ENCODE measurements around the gene CHST4. TPM values are rescaled to one million over a fixed set of nuclear protein-coding genes. Genes with fewer than 3 reads are reported as not detected.
A peak's percentile ranks its signal among the peaks of the same experiment; 100 is the strongest.
"Not testable (repeated sequence)": the region's sequence is repeated elsewhere in the genome, so short reads cannot be mapped to it uniquely, and the experiment has no call there.

Gene CHST4
- total RNA-seq = not detected

DNA sequence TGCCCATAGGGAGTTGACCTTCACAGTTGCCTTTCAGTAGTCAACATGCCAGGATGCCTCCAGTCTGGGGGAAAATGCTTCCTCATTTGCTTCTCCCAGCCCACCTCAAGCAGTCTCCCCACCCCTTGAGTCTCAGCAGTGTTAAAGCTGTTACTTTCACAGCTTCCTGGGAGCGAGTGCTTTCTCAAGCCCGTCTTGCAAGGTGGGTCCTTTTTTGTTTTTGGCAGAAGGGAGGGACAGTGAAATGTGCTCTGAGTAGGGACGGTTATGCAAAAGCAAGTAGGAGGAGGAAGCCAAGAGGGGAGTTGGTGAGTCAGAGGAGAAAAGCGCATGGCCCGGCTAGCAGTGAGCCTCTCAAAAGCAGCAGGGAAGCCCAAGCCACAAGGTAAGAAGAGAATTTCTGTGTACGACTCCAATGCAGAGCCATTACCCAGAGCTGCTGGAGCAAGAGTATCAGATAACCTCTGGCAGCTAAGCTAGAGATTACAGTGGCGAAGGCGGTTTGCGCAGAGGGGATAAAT is at the start of gene CHST4:
Gene CHST4 (plus strand): TSS at position 316 of the 521 bp plus-strand sequence. CDS start 10,252 bp downstream, outside the sequence.
- no peak for FAIRE-seq
- DNase-seq (ENCODE audit: low spot score in 2 of 2) = no peak

GRCh38 chr16:71476457-71477124 is 49.6 kb upstream of the CHST4 start:
- FAIRE-seq = no peak
- DNase-seq (ENCODE audit: low spot score in 2 of 2) = no peak

DNA sequence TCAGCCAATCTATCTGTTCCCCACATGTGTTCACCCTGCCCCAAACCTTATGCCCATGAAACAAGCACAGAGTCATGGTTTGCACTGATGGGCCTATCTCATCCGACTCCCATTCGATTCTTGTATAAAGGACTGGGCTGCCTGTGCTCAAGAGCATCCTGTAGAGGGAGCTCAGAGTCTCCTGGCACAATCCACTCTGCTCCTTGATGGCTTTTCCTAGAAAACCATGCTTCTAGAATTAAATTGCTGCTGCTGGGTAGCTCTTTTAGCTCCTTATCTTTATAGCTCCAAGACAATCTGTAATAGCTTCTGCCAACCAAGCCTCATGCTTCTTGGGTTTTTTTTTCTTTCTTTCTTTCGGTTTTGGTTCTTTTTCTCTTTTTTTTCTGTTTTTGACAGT is 46.8 kb upstream of the CHST4 start:
- DNase-seq (ENCODE audit: low spot score in 2 of 2) (peak in 1 of 2 donors; percentile 20), FAIRE-seq (no peak)

DNA sequence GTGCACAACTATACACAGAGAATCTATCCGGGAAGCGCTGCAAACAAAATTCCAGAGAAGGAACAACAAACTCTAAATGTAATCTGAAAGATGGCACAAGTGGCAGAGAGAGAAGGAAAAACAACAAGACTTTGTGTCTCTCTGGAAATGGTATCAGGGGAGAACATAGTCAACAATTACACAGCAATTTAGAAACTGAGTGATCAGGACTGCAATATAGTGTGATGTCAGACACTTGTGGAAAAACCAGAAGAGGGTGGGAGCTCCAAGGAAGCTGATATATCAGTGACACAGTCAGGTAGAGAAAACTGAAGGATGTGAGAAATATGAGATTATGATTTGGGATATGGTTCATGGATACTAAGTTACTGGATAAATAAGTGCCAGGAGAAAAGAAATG is 45.3 kb upstream of the CHST4 start:
- DNase-seq (ENCODE audit: low spot score in 2 of 2) (no peak), FAIRE-seq (no peak)

GRCh38 chr16:71482569-71482968 is 43.7 kb upstream of the CHST4 start:
- no peak for DNase-seq (ENCODE audit: low spot score in 2 of 2)
- FAIRE-seq = no peak

DNA sequence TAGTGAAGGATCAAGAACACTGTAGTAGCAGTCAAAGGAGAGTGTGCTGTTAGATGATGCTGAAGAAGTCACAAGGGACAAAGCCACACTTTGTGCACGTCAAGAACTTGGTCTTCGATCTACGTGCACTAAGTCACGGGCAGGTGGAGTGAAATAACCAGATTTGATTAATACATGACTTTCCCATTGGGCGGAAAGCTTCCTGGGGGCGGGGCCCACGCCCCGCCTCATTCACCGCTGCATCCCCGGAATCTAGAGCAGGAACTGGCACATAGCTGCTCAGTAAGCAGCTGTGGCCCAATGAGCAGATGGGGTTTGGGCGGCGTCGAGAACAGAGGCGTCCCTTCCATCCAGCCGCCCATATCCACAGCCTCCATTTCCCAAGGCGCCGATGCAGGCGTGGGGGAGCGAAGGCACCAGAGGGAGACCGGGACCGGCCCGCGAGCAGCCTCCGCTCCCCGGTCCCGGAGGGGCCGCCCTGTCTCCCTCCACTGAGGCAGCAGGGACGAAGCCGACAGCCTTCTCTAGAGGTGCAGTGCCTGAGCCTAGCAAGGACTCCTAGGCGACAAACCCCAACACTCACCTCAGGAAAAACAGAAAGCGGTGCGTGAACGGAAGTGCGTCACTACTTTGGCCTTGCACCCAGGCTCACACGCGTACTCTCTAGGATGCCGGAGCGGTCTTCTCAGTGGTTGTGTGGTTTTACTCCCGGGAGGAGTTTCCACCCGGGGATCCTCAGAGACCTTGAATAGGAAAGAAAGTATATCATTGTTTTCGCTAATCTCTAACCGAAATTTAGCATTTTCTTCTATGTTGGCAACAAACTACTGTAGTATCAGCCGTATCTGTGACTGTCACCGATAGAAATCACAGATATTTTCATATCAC is 42.0 kb upstream of the CHST4 start:
- FAIRE-seq (peak; percentile 24), DNase-seq (ENCODE audit: low spot score in 2 of 2) (peak; percentile 71 to 81)

DNA sequence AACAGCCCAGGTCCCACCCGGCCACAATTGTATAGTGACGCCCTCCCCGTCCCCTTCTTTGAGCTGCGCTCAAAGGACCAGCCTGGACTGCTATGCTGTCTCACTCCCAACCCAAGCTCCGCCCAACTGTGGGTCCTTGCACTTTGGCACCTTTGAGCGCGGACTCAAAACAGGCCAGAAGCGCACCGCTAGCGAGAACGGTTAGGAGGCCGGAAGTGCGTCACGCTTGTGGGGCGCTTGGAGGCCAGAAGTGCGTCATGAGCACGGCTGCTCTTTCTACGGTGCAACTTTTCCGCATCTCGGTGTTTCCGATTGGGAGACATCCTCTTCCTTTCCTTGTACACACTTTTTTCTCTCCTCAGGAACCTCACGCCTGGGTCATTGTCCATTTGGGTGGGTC is 37.1 kb upstream of the CHST4 start, which contains the start of gene ZNF19:
Gene ZNF19 (minus strand): TSS at position 203 of the 400 bp plus-strand sequence. CDS start 7,210 bp downstream, outside the sequence.
- FAIRE-seq (no peak), DNase-seq (ENCODE audit: low spot score in 2 of 2) (no peak)

- no peak for FAIRE-seq
Observed at GRCh38 chr16:71490361-71490760, 35.9 kb upstream of the CHST4 start.

DNA sequence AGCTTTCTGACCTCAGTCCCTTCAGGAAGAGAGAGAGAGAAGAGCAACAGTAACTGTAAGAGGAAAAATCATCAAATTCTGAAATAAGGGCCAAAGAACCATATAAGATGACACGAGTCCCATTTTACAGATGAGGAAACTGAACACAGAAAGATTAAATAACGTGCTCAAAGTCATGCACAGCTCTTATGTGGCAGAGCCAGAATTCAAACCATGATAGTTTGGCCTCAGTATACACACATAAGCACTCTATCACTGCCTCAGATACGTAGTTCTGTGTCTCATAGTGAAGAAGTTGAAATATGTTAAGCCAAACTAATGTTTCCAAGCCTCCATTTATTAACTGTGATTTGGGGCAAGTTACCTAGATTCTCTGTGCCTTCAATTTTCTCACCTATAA is 35.2 kb upstream of the CHST4 start:
- no peak for FAIRE-seq
- DNase-seq (ENCODE audit: low spot score in 2 of 2) = no peak

More at GRCh38 chr16:71490361-71490760, 35.9 kb upstream of the CHST4 start:
- DNase-seq (ENCODE audit: low spot score in 2 of 2) = no peak

DNA sequence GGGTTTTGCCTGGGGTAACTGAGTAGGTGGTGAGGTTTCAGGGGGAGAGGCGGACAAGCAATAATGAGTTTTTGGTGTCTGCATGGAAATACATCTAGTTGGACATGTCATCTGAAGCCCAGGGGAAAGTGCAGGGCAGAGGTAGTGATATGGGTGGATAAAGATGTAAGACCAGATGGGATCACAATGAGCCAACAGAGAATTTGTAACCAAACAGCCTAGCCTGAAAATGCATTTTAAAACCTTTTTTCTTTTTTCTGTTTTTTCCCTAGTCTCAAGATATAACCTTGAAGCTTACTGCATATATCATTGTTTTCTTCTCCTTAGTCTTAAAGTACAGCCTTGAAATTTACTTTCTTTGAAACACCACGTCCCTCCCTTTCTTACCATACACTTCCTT is 33.4 kb upstream of the CHST4 start:
- FAIRE-seq = no peak

GRCh38 chr16:71493213-71493612 is 33.0 kb upstream of the CHST4 start:
- FAIRE-seq (no peak), DNase-seq (ENCODE audit: low spot score in 2 of 2) (no peak)

More for the DNA sequence above, 33.4 kb upstream of the CHST4 start:
- DNase-seq (ENCODE audit: low spot score in 2 of 2) = no peak

DNA sequence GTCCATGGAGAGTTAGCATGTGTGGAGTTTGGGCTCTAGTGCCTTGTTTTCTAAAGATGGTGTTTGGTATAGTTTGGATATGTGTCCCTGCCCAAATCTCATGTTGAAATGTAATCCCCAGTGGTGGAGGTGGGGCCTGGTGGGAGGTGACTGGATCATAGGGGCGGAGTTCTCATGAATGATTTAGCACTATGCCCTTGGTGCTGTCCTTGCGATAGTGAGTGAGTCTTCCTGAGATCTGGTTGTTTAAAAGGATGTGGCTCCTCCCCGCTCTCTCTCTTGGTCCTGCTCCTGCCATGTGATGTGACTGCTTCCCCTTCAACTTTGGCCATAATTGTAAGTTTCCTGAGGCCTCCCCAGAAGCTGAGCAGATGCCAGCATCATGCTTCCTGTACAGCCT is 28.2 kb upstream of the CHST4 start:
- no peak for DNase-seq (ENCODE audit: low spot score in 2 of 2)
- no peak for FAIRE-seq

GRCh38 chr16:71499775-71500364 is 26.4 kb upstream of the CHST4 start:
- peak in 1 of 2 donors; percentile 55 for DNase-seq (ENCODE audit: low spot score in 2 of 2)
- FAIRE-seq = no peak

DNA sequence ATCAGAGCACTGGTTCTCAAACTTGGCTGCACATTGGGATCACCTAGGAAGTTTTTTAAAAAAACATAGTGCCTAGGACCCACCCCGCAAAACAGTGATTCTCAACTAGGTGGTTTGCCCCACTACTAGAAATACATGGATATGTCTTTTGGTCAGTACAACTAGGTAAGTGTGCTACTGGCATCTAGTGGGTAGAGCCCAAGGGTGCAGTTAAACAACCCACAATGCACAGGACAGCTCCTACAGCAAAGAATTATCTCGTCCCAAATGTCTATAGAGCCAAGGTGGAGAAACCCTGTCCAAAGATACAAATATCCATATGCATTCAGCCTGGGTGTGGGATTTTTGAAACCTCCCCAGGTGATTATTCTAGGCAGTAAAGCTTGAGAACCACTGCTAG is 25.3 kb upstream of the CHST4 start:
- FAIRE-seq (no peak), DNase-seq (ENCODE audit: low spot score in 2 of 2) (no peak)

DNA sequence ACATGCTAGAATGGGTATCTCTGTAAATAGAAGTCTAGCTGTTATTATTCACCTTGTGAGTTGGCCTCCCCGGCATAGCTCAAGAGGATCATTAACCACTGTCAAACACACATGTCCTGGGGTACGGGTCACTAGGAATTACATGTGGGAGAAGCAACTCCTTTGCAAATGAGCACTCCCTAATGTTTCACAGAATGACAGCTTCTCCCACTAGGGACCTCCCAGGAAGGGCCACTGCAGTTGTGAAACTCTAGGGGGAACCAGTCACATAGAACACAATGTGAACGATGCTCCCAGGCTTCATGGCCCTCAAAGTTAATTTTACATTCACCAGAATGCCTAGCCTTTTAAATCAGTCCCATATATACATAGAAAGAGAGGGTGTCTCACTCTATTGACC is 24.7 kb upstream of the CHST4 start:
- FAIRE-seq (no peak), DNase-seq (ENCODE audit: low spot score in 2 of 2) (no peak)

DNA sequence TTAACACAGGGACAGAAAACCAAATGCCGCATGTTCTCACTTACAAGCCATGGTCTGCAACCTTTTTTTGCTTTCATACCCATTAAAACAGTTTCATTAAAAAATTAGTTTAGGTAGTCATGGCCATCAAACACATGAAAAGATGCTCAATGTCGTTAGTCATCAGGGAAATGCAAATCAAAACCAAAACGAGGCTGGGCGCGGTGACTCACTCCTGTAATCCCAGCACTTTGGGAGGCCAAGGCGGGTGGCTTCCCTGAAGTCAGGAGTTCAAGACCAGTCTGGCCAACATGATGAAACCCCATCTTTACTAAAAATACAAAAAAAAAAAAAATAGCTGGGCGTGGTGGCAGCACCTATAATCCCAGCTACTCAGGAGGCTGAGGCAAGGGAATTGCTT is 22.2 kb upstream of the CHST4 start:
- not testable (repeated sequence) for FAIRE-seq; DNase-seq (ENCODE audit: low spot score in 2 of 2)

GRCh38 chr16:71504901-71505300 is 21.3 kb upstream of the CHST4 start:
- DNase-seq (ENCODE audit: low spot score in 2 of 2) (no peak), FAIRE-seq (no peak)

- DNase-seq (ENCODE audit: low spot score in 2 of 2) (no peak), FAIRE-seq (no peak)
Observed at GRCh38 chr16:71507061-71507460, 19.2 kb upstream of the CHST4 start.

- FAIRE-seq (no peak), DNase-seq (ENCODE audit: low spot score in 2 of 2) (no peak)
Observed at GRCh38 chr16:71513302-71513701, 12.9 kb upstream of the CHST4 start.

- no peak for FAIRE-seq
Observed at GRCh38 chr16:71514476-71514875, 11.8 kb upstream of the CHST4 start.

DNA sequence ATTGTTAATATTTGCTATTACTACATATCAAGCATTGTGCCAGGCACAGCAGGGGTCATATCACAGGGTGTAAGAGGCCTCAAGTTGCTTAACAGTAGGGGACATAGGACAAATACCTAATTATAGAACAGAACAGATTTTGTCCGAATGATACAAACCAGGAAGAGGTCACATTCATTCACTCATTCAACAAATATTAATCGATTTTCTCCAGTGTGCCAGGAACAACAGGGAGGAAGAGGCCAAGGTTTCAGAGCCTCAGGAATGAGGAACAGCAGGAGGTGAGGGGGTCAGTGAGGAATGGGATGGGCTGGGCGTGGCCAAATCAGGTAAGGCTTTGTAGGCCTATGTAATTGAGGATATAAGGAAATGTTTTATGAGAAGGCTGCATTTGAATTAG is 11.2 kb upstream of the CHST4 start:
- DNase-seq (ENCODE audit: low spot score in 2 of 2) = no peak
- no peak for FAIRE-seq

More at GRCh38 chr16:71514476-71514875, 11.8 kb upstream of the CHST4 start:
- no peak for DNase-seq (ENCODE audit: low spot score in 2 of 2)
